BJ (cell line): ENCODE results near the gene GPR17. TPM values are rescaled to one million over a fixed set of nuclear protein-coding genes. Genes with fewer than 3 reads are reported as not detected.

Experiments used
- CTCF ChIA-PET: fragments of 350-600 bp; formaldehyde crosslinking; extraction: SDS; loops from one replicate; lab custom pipeline; 2021; ENCODE audit warnings: antibody characterized with exemption, inconsistent platforms; lab: Yijun Ruan, JAX
- POLR2A ChIA-PET: fragments of 300-600 bp; sonication (Branson Sonifier 250); formaldehyde crosslinking; extraction: SDS; loops from one replicate; lab custom pipeline; 2021; ENCODE audit warnings: antibody characterized with exemption; lab: Charles Lee
- DNase-seq: peaks from one replicate; pipeline ENCODE4 v3.0.0-alpha.2; 2011; ENCODE audit warnings: low read depth
- H3K27me3 ChIP-seq: 2 replicates; pipeline ENCODE4 v1.6.0; 2011; ENCODE audit warnings: low read length; ENCODE audit not compliant: control insufficient read depth, insufficient read depth
- H3K36me3 ChIP-seq: 2 replicates; pipeline ENCODE4 v1.5.1; 2011; ENCODE audit warnings: low read length; ENCODE audit not compliant: control insufficient read depth, insufficient read depth
- H3K4me3 ChIP-seq: 2 replicates; pipeline ENCODE4 v1.5.1; 2011; ENCODE audit warnings: low read depth, mild to moderate bottlenecking, control low read depth, low read length
- polyA plus RNA-seq: library from polyadenylated mRNA; depleted of rRNA; stranded (reverse); fragments of >200 nt; gene quantifications from 2 replicates; pipeline ENCODE4 v1.2.3, GENCODE V29; 2011
- TF ChIP-seq, protein P1 (sequence below): IDR thresholded peaks from 2 replicates; pipeline ENCODE4 v1.5.1; 2011; ENCODE audit warnings: low read depth, mild to moderate bottlenecking, control low read depth, inconsistent platforms, low read length, moderate library complexity; ENCODE audit not compliant: insufficient read depth

GPR17 gene
- polyA plus RNA-seq, 1 experiment: not detected

- POLR2A ChIA-PET: no interaction called here
Measured at GRCh38 chr2:127636248-127637235, 9.4 kb upstream of the GPR17 start.

GRCh38 chr2:127637236-127637630 is 8.7 kb upstream of the GPR17 start:
- Histone ChIP-seq H3K27me3 (no peaks in the 10 kb centered on the region), H3K36me3 (peaks cover 8% of the 10 kb centered on the region), H3K4me3 (no peak overlapping the region)
- no peak for DNase-seq
- POLR2A ChIA-PET: no interaction called here
- CTCF ChIA-PET: interaction anchor here (0.8 to 6.5 kb wide), 6 partner anchors 9 to 46 kb away, joined by 3 to 32 read pairs (median 4); no protein-coding TSS in a partner anchor
- TF ChIP-seq, protein P1, sequence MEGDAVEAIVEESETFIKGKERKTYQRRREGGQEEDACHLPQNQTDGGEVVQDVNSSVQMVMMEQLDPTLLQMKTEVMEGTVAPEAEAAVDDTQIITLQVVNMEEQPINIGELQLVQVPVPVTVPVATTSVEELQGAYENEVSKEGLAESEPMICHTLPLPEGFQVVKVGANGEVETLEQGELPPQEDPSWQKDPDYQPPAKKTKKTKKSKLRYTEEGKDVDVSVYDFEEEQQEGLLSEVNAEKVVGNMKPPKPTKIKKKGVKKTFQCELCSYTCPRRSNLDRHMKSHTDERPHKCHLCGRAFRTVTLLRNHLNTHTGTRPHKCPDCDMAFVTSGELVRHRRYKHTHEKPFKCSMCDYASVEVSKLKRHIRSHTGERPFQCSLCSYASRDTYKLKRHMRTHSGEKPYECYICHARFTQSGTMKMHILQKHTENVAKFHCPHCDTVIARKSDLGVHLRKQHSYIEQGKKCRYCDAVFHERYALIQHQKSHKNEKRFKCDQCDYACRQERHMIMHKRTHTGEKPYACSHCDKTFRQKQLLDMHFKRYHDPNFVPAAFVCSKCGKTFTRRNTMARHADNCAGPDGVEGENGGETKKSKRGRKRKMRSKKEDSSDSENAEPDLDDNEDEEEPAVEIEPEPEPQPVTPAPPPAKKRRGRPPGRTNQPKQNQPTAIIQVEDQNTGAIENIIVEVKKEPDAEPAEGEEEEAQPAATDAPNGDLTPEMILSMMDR: no peak

More at GRCh38 chr2:127636248-127637235, 9.4 kb upstream of the GPR17 start:
- H3K4me3 ChIP-seq: no peak overlapping the region
- CTCF ChIA-PET: interaction anchor here (0.8 to 6.5 kb wide), 5 partner anchors 9 to 34 kb away, joined by 3 to 32 read pairs (median 4); no protein-coding TSS in a partner anchor
- peaks cover 8% of the 10 kb centered on the region for H3K36me3 ChIP-seq
- H3K27me3 ChIP-seq: no peaks in the 10 kb centered on the region
- no peak for DNase-seq
- TF ChIP-seq, protein P1: no peak

DNA sequence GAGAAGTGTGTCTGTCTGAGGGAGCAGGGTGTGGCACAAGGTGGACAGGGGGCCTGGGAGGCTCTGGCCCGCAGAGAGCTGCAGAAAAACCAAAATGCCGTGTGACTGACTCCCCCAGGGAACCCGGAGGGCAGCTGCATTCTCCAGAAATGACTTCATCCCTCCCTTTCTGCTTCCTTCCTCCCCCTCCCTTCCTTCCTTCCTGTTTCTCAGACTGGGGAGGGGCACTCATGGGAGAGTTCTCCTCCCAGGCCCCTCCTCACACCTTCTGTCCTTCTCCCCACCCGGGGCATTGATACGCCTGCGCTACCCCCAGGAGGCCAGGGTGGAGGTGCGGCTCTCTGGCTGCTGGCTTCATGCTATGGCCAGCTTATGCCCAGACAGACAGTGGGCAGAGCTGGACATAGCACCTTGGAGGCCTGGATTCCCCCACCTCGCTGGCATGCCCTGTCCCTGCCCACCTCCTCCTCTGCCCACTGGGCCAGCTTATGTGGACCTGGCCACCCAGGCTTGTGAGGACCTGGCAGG is 8.2 kb upstream of the GPR17 start:
- no peaks in the 10 kb centered on the region for H3K27me3 ChIP-seq
- no peak overlapping the region for H3K4me3 ChIP-seq
- CTCF ChIA-PET: interaction anchor here (0.8 to 6.5 kb wide), 6 partner anchors 10 to 46 kb away, joined by 3 to 32 read pairs (median 4); no protein-coding TSS in a partner anchor
- POLR2A ChIA-PET: no interaction called here
- DNase-seq: peak; percentile 55
- TF ChIP-seq, protein P1: no peak
- peaks cover 8% of the 10 kb centered on the region for H3K36me3 ChIP-seq

- ChIA-PET CTCF (interaction anchor here (0.8 to 6.5 kb wide), 6 partner anchors 9 to 47 kb away, joined by 3 to 32 read pairs (median 4); partner anchors contain the start of gene LIMS2), POLR2A (no interaction called here)
- H3K27me3 ChIP-seq: no peaks in the 10 kb centered on the region
- DNase-seq: no peak
- TF ChIP-seq, protein P1: no peak
- peaks cover 8% of the 10 kb centered on the region for H3K36me3 ChIP-seq
- H3K4me3 ChIP-seq: no peak overlapping the region
Measured at GRCh38 chr2:127638361-127639110, 7.4 kb upstream of the GPR17 start.
